OCI-LY7 (cell line): Measurements from ENCODE around the gene SRP68. TPM values are rescaled to one million over a fixed set of nuclear protein-coding genes. Genes with fewer than 3 reads are reported as not detected.

Source experiments
- BruUV-seq: library from RNA; stranded (reverse); fragments of 400-500 nt; replicated peaks from 2 replicates; lab custom pipeline; 2021; lab: Mats Ljungman, UMichigan
- CTCF ChIA-PET: fragments of 300-600 bp; sonication (Branson Sonifier 250); formaldehyde crosslinking; loops from one replicate; lab custom pipeline; 2022; ENCODE audit warnings: antibody characterized with exemption; ENCODE audit not compliant: unreplicated experiment; lab: Charles Lee
- POLR2A ChIA-PET: fragments of 300-600 bp; sonication (Branson Sonifier 250); formaldehyde crosslinking; loops from one replicate; lab custom pipeline; 2022; ENCODE audit warnings: antibody characterized with exemption; lab: Charles Lee
- DNase-seq: peaks from one replicate; pipeline ENCODE4 v3.0.0-alpha.2; 2015; ENCODE audit warnings: low spot score
- H2AFZ ChIP-seq: fragments of 200-600 bp; sonication (generic), shearing (Covaris generic); 2 replicates; pipeline ENCODE4 v1.6.1; 2014; ENCODE audit warnings: mild to moderate bottlenecking, antibody characterized with exemption, low read length, moderate library complexity
- H3K27ac ChIP-seq: fragments of 200-600 bp; sonication (generic); 2 replicates; pipeline ENCODE4 v1.5.1; 2014; ENCODE audit warnings: mixed run types, low read depth, mild to moderate bottlenecking, moderate library complexity, low read length, inconsistent platforms; ENCODE audit not compliant: poor library complexity, severe bottlenecking
- H3K36me3 ChIP-seq: fragments of 200-600 bp; sonication (generic); 2 replicates; pipeline ENCODE4 v1.6.1; 2014; ENCODE audit warnings: mild to moderate bottlenecking, antibody characterized with exemption, low read length, moderate library complexity, mixed read lengths; ENCODE audit not compliant: insufficient read depth
- H3K4me1 ChIP-seq: fragments of 200-600 bp; sonication (generic); 2 replicates; pipeline ENCODE4 v1.5.1; 2014; ENCODE audit warnings: mild to moderate bottlenecking, low read length; ENCODE audit not compliant: insufficient read depth, poor library complexity, severe bottlenecking
- H3K4me2 ChIP-seq: fragments of 200-600 bp; sonication (generic); 2 replicates; pipeline ENCODE4 v1.6.1; 2014; ENCODE audit warnings: mild to moderate bottlenecking, low read length
- H3K4me3 ChIP-seq: fragments of 200-600 bp; sonication (generic); 2 replicates; pipeline ENCODE4 v1.5.1; 2014; ENCODE audit warnings: mild to moderate bottlenecking, low read depth, low read length; ENCODE audit not compliant: poor library complexity, severe bottlenecking
- H3K79me2 ChIP-seq: fragments of 200-600 bp; sonication (generic); 2 replicates; pipeline ENCODE4 v1.6.1; 2016; ENCODE audit warnings: low read depth, mild to moderate bottlenecking, low read length, moderate library complexity, mixed read lengths; ENCODE audit not compliant: insufficient read depth
- H3K9me2 ChIP-seq: fragments of 200-600 bp; sonication (generic); 2 replicates; pipeline ENCODE4 v1.6.1; 2016; ENCODE audit warnings: mild to moderate bottlenecking, low read length, mixed read lengths; ENCODE audit not compliant: insufficient read depth
- H3K9me3 ChIP-seq: fragments of 200-600 bp; sonication (generic); 2 replicates; pipeline ENCODE4 v1.6.1; 2014; ENCODE audit warnings: mild to moderate bottlenecking, mixed run types, low read length, mixed read lengths
- H4K20me1 ChIP-seq: fragments of 200-600 bp; sonication (generic); 2 replicates; pipeline ENCODE4 v1.6.1; 2014; ENCODE audit warnings: mild to moderate bottlenecking, antibody characterized with exemption, low read length, moderate library complexity, mixed read lengths; ENCODE audit not compliant: insufficient read depth
- CTCF ChIP-seq: fragments of 200-600 bp; sonication (generic); conservative IDR thresholded peaks from 2 replicates; pipeline ENCODE4 v1.5.1; 2014; ENCODE audit warnings: mild to moderate bottlenecking, antibody characterized with exemption, low read length, moderate library complexity, mixed read lengths
- EZH2phosphoT487 ChIP-seq: fragments of 200-600 bp; sonication (generic); IDR thresholded peaks from 2 replicates; pipeline ENCODE4 v1.6.1; 2018; ENCODE audit warnings: low read depth, borderline replicate concordance, mild to moderate bottlenecking, mixed run types, antibody characterized with exemption, low read length, moderate library complexity, mixed read lengths
- intact Hi-C: fragments of 100-400 bp; cut with micrococcal nuclease; formaldehyde crosslinking; loops from one replicate; pipeline ENCODE4 v1.10.0; 2022; ENCODE audit not compliant: unreplicated experiment
- total RNA-seq, 2 experiments: library from RNA; depleted of rRNA in 1 of 2; stranded (reverse); fragments of >200 nt in 1 of 2; shearing (Covaris generic) in 1 of 2; gene quantifications; 2 replicates each; pipeline ENCODE4 v1.2.3, GENCODE V29; 2014 to 2022

The SRP68 gene
- total RNA-seq, 2 experiments from 2014 or later, result 54.0 to 200 TPM

GRCh38 chr17:76018801-76019200 is 53.5 kb downstream of the SRP68 start:
- H3K9me3 ChIP-seq, result no peaks in the 10 kb centered on the region
- H3K4me1 ChIP-seq, result peaks cover 39% of the 10 kb centered on the region
- CTCF ChIA-PET, result interaction anchor here (0.6 to 2.1 kb wide), 5 partner anchors 10 to 289 kb away, joined by 3 to 14 read pairs (median 3); partner anchors contain the start of genes EXOC7 and QRICH2
- H3K36me3 ChIP-seq, result no peaks in the 10 kb centered on the region
- POLR2A ChIA-PET, result interaction anchor here (1.0 to 2.5 kb wide), 2 partner anchors 21 to 53 kb away, joined by 3 to 12 read pairs; partner anchors contain the start of gene SRP68
- H3K27ac ChIP-seq, result no peak overlapping the region
- DNase-seq, result no peak
- H4K20me1 ChIP-seq, result no peaks in the 10 kb centered on the region
- H2AFZ ChIP-seq, result no peak overlapping the region
- no peaks in the 10 kb centered on the region for H3K79me2 ChIP-seq
- no peaks in the 10 kb centered on the region for H3K9me2 ChIP-seq
- intact Hi-C loops, result no loop called here
- H3K4me3 ChIP-seq, result no peak overlapping the region
- TF ChIP-seq EZH2phosphoT487 (no peak), CTCF (no peak)
- no TSS peak for BruUV-seq
- H3K4me2 ChIP-seq, result no peak overlapping the region

- Histone ChIP-seq H3K4me3 (no peak overlapping the region), H3K9me3 (no peaks in the 10 kb centered on the region), H3K27ac (no peak overlapping the region), H4K20me1 (no peaks in the 10 kb centered on the region), H3K9me2 (no peaks in the 10 kb centered on the region), H2AFZ (no peak overlapping the region), H3K4me2 (no peak overlapping the region), H3K79me2 (no peaks in the 10 kb centered on the region), H3K36me3 (no peaks in the 10 kb centered on the region), H3K4me1 (peaks cover 40% of the 10 kb centered on the region)
- no peak for TF ChIP-seq CTCF
- no peak for TF ChIP-seq EZH2phosphoT487
- POLR2A ChIA-PET, result interaction anchor here (2.5 kb wide), 1 partner anchor 53 kb away, joined by 12 read pairs; the partner anchor contains the start of gene SRP68
- CTCF ChIA-PET, result interaction anchor here (0.6 to 1.4 kb wide), 2 partner anchors 20 to 86 kb away, joined by 3 read pairs; no protein-coding TSS in a partner anchor
- BruUV-seq, result no TSS peak
- no peak for DNase-seq
- intact Hi-C loops, result no loop called here
These were observed 54.0 kb downstream of the SRP68 start for GRCh38 chr17:76018340-76018680.
